GM12878 (cell line): ENCODE measurements around the gene CXCR6.

Experiments used
- ESRRA ChIP-seq: IDR thresholded peaks from 2 replicates; pipeline ENCODE4 v1.6.1; 2012; ENCODE audit warnings: mild to moderate bottlenecking, low read length, improper control_type of control experiment
- HCFC1 ChIP-seq: fragments of 150-350 bp; IDR thresholded peaks from 2 replicates; pipeline ENCODE4 v1.6.1; 2014; ENCODE audit warnings: low read length
- SIN3A ChIP-seq: IDR thresholded peaks from 2 replicates; pipeline ENCODE4 v1.6.1; 2012; ENCODE audit warnings: low read depth, low read length, improper control_type of control experiment
- SMARCA5 ChIP-seq: fragments of 450-650 bp; IDR thresholded peaks from 2 replicates; pipeline ENCODE4 v1.6.1; 2017; ENCODE audit warnings: mild to moderate bottlenecking
- YY1 ChIP-seq: IDR thresholded peaks from 2 replicates; pipeline ENCODE4 v1.6.1; 2011; ENCODE audit warnings: low read depth, mild to moderate bottlenecking, low read length
- TF ChIP-seq, protein P1 (sequence below): fragments of 450-650 bp; formaldehyde crosslinking; IDR thresholded peaks from 2 replicates; pipeline ENCODE4 v1.5.0; 2022; ENCODE audit warnings: mild to moderate bottlenecking, missing genetic modification characterization
- TF ChIP-seq, protein P2 (sequence below): IDR thresholded peaks from 2 replicates; pipeline ENCODE4 v1.6.1; 2011; ENCODE audit warnings: low read depth, low read length, improper control_type of control experiment, borderline replicate concordance

DNA sequence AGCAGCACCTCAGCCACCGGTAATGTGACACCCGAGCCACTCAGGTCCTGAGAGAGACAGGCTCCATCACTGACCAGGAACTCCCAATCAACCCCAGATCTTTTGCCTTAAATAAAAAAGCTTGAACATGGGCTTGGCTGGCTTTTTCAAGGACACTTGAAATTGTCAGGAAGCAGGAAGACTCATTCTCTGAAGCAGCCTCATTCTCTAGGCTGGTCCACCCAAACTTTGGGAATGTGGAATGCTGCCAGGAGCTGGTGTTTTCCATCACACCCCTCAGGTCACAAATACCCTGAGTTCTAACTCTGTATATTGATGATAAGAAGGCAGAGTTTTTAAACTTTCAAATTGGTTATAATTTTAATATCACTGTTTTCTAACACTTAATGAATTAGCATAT lies 17.0 kb downstream of the CXCR6 start:
- TF ChIP-seq, protein P1, sequence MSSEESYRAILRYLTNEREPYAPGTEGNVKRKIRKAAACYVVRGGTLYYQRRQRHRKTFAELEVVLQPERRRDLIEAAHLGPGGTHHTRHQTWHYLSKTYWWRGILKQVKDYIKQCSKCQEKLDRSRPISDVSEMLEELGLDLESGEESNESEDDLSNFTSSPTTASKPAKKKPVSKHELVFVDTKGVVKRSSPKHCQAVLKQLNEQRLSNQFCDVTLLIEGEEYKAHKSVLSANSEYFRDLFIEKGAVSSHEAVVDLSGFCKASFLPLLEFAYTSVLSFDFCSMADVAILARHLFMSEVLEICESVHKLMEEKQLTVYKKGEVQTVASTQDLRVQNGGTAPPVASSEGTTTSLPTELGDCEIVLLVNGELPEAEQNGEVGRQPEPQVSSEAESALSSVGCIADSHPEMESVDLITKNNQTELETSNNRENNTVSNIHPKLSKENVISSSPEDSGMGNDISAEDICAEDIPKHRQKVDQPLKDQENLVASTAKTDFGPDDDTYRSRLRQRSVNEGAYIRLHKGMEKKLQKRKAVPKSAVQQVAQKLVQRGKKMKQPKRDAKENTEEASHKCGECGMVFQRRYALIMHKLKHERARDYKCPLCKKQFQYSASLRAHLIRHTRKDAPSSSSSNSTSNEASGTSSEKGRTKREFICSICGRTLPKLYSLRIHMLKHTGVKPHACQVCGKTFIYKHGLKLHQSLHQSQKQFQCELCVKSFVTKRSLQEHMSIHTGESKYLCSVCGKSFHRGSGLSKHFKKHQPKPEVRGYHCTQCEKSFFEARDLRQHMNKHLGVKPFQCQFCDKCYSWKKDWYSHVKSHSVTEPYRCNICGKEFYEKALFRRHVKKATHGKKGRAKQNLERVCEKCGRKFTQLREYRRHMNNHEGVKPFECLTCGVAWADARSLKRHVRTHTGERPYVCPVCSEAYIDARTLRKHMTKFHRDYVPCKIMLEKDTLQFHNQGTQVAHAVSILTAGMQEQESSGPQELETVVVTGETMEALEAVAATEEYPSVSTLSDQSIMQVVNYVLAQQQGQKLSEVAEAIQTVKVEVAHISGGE (CRISPR knock-in tag): no peak
- TF ChIP-seq SIN3A: no peak
- no peak for TF ChIP-seq ESRRA
- TF ChIP-seq, protein P2, sequence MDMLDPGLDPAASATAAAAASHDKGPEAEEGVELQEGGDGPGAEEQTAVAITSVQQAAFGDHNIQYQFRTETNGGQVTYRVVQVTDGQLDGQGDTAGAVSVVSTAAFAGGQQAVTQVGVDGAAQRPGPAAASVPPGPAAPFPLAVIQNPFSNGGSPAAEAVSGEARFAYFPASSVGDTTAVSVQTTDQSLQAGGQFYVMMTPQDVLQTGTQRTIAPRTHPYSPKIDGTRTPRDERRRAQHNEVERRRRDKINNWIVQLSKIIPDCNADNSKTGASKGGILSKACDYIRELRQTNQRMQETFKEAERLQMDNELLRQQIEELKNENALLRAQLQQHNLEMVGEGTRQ: no peak
- no peak for TF ChIP-seq YY1
- TF ChIP-seq SMARCA5: no peak
- no peak for TF ChIP-seq HCFC1
